OCI-LY1 (cell line): Measurements from ENCODE around the gene PSMA7.

ENCODE experiments used
- H2AFZ ChIP-seq: fragments of 200-600 bp; sonication (generic), shearing (Covaris generic); 2 replicates; pipeline ENCODE4 v1.6.0; 2014; ENCODE audit warnings: antibody characterized with exemption, mild to moderate bottlenecking, low read length
- H3F3A ChIP-seq: fragments of 200-600 bp; sonication (generic), shearing (Covaris generic); 2 replicates; pipeline ENCODE4 v1.6.0; 2014; ENCODE audit warnings: mild to moderate bottlenecking, antibody characterized with exemption, low read length, moderate library complexity; ENCODE audit not compliant: insufficient read depth
- H3K27ac ChIP-seq: fragments of 200-600 bp; sonication (generic); 2 replicates; pipeline ENCODE4 v1.5.1; 2014; ENCODE audit warnings: low read length, mixed run types, mild to moderate bottlenecking, low read depth; ENCODE audit not compliant: poor library complexity, severe bottlenecking
- H3K27me3 ChIP-seq: fragments of 200-600 bp; sonication (generic); 2 replicates; pipeline ENCODE4 v1.6.0; 2014; ENCODE audit warnings: antibody characterized with exemption, mild to moderate bottlenecking, low read length, moderate library complexity; ENCODE audit not compliant: insufficient read depth
- H3K36me3 ChIP-seq: fragments of 200-600 bp; sonication (generic); 2 replicates; pipeline ENCODE4 v1.6.1; 2014; ENCODE audit warnings: mild to moderate bottlenecking, antibody characterized with exemption, low read length, moderate library complexity, mixed read lengths; ENCODE audit not compliant: insufficient read depth
- H3K4me1 ChIP-seq: fragments of 200-600 bp; sonication (generic); 2 replicates; pipeline ENCODE4 v1.5.1; 2014; ENCODE audit warnings: mild to moderate bottlenecking, low read length, moderate library complexity; ENCODE audit not compliant: insufficient read depth, severe bottlenecking
- H3K4me2 ChIP-seq: fragments of 200-600 bp; sonication (generic), shearing (Covaris generic); 2 replicates; pipeline ENCODE4 v1.6.1; 2014; ENCODE audit warnings: low read length
- H3K4me3 ChIP-seq: fragments of 200-600 bp; sonication (generic); 2 replicates; pipeline ENCODE4 v1.5.1; 2014; ENCODE audit warnings: low read length, low read depth, mild to moderate bottlenecking, mixed read lengths; ENCODE audit not compliant: poor library complexity, severe bottlenecking
- H3K79me2 ChIP-seq: fragments of 200-600 bp; shearing (Covaris generic); 2 replicates; pipeline ENCODE4 v1.6.1; 2016; ENCODE audit warnings: mixed run types, low read length, mixed read lengths; ENCODE audit not compliant: insufficient read depth
- H3K9ac ChIP-seq: fragments of 200-600 bp; sonication (generic), shearing (Covaris generic); 2 replicates; pipeline ENCODE4 v1.6.1; 2014; ENCODE audit warnings: mild to moderate bottlenecking, low read length, mixed read lengths
- H3K9me2 ChIP-seq: fragments of 200-600 bp; sonication (generic), shearing (Covaris generic); 2 replicates; pipeline ENCODE4 v1.6.1; 2014; ENCODE audit warnings: low read depth, mild to moderate bottlenecking, low read length, mixed read lengths
- H3K9me3 ChIP-seq: fragments of 200-600 bp; shearing (Covaris generic); 2 replicates; pipeline ENCODE4 v1.6.1; 2014; ENCODE audit warnings: low read length, mixed read lengths
- H4K20me1 ChIP-seq: fragments of 200-600 bp; sonication (generic), shearing (Covaris generic); 2 replicates; pipeline ENCODE4 v1.6.0; 2016; ENCODE audit warnings: mild to moderate bottlenecking, low read length; ENCODE audit not compliant: insufficient read depth
- CTCF ChIP-seq: fragments of 200-600 bp; sonication (generic), shearing (Covaris generic); IDR thresholded peaks from 2 replicates; pipeline ENCODE4 v1.5.1; 2017; ENCODE audit warnings: mild to moderate bottlenecking, antibody characterized with exemption, low read length, moderate library complexity, mixed read lengths
- EZH2 ChIP-seq: fragments of 200-600 bp; sonication (generic), shearing (Covaris generic); IDR thresholded peaks from 2 replicates; pipeline ENCODE4 v1.8.0; 2017; ENCODE audit warnings: borderline replicate concordance, mixed run types, mild to moderate bottlenecking, antibody characterized with exemption, low read length, moderate library complexity, mixed read lengths

PSMA7 gene

GRCh38 chr20:62170536-62170935 is 27.3 kb upstream of the PSMA7 start:
- TF ChIP-seq EZH2, result no peak
- no peak for TF ChIP-seq CTCF
- peaks cover 4% of the 10 kb centered on the region; the same call in 1 of the 2 replicates for H3K36me3 ChIP-seq
- H3K9ac ChIP-seq, result no peak overlapping the region
- H3K4me2 ChIP-seq, result no peak overlapping the region
- H3K27ac ChIP-seq, result no peak overlapping the region
- H2AFZ ChIP-seq, result no peak overlapping the region
- H4K20me1 ChIP-seq, result no peaks in the 10 kb centered on the region
- H3K9me2 ChIP-seq, result no peaks in the 10 kb centered on the region
- no peaks in the 10 kb centered on the region for H3K9me3 ChIP-seq
- no peaks in the 10 kb centered on the region for H3K27me3 ChIP-seq
- no peaks in the 10 kb centered on the region for H3F3A ChIP-seq
- no peaks in the 10 kb centered on the region for H3K79me2 ChIP-seq
- no peak overlapping the region for H3K4me3 ChIP-seq
- no peaks in the 10 kb centered on the region for H3K4me1 ChIP-seq

GRCh38 chr20:62168890-62169435 is 25.8 kb upstream of the PSMA7 start:
- Histone ChIP-seq H3F3A (no peaks in the 10 kb centered on the region), H2AFZ (no peak overlapping the region), H3K4me3 (no peak overlapping the region), H3K9ac (no peak overlapping the region), H3K36me3 (peaks cover 7% of the 10 kb centered on the region; the same call in 1 of the 2 replicates), H3K4me1 (no peaks in the 10 kb centered on the region), H4K20me1 (no peaks in the 10 kb centered on the region), H3K9me3 (no peaks in the 10 kb centered on the region), H3K9me2 (no peaks in the 10 kb centered on the region), H3K27me3 (no peaks in the 10 kb centered on the region), H3K79me2 (no peaks in the 10 kb centered on the region), H3K27ac (no peak overlapping the region), H3K4me2 (no peak overlapping the region)
- TF ChIP-seq CTCF (no peak), EZH2 (no peak)

DNA sequence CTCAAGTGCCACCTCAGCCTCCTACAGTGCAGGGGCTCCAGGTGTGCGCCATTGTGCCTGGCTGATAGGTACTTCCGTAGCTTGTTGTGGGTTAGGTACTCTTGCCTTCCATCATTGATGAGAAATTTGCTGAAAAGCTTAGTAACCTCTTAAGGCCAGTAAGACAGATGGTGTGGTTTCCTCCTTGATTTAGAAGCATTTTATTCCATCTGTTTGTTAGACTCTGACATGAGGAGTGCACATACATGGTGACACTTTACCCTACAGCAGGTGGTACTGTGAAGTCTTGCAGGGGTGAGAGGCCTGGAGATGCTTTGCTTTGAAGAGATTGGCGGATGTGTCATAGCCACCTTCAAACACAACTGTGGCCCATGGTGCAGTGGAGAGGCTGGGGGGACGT is 24.9 kb upstream of the PSMA7 start:
- no peaks in the 10 kb centered on the region for H4K20me1 ChIP-seq
- H3K4me2 ChIP-seq, result no peak overlapping the region
- H3K9me3 ChIP-seq, result no peaks in the 10 kb centered on the region
- H3K9me2 ChIP-seq, result no peaks in the 10 kb centered on the region
- H3F3A ChIP-seq, result no peaks in the 10 kb centered on the region
- peaks cover 7% of the 10 kb centered on the region; the same call in 1 of the 2 replicates for H3K36me3 ChIP-seq
- H3K27ac ChIP-seq, result no peak overlapping the region
- H2AFZ ChIP-seq, result no peak overlapping the region
- H3K4me1 ChIP-seq, result no peaks in the 10 kb centered on the region
- no peaks in the 10 kb centered on the region for H3K79me2 ChIP-seq
- no peak for TF ChIP-seq EZH2
- TF ChIP-seq CTCF, result no peak
- H3K9ac ChIP-seq, result no peak overlapping the region
- no peaks in the 10 kb centered on the region for H3K27me3 ChIP-seq
- H3K4me3 ChIP-seq, result no peak overlapping the region
